HG03045 (cell line): ENCODE measurements around the gene CCL25.
"Not testable (repeated sequence)": the region's sequence is repeated elsewhere in the genome, so short reads cannot be mapped to it uniquely, and the experiment has no call there.

Experiments
- ATAC-seq: cut with Tn5 transposase; IDR thresholded peaks from one replicate; pipeline ENCODE4 v1.9.1; 2021; ENCODE audit warnings: mild to moderate bottlenecking, moderate library complexity; ENCODE audit not compliant: unreplicated experiment

Gene CCL25

GRCh38 chr19:8084152-8084551 lies 31.6 kb downstream of the CCL25 start:
- ATAC-seq, result no peak

GRCh38 chr19:8085598-8086408 lies 33.2 kb downstream of the CCL25 start:
- ATAC-seq, result no peak

- no peak for ATAC-seq
Observed at GRCh38 chr19:8086849-8087248, 34.3 kb downstream of the CCL25 start.

- ATAC-seq, result no peak
Observed at GRCh38 chr19:8087876-8088275, 35.3 kb downstream of the CCL25 start.

GRCh38 chr19:8088752-8089663 lies 36.4 kb downstream of the CCL25 start:
- ATAC-seq, result no peak

- no peak for ATAC-seq
Observed at GRCh38 chr19:8089664-8090601, 37.4 kb downstream of the CCL25 start.

- no peak for ATAC-seq
Observed at GRCh38 chr19:8090950-8091349, 38.4 kb downstream of the CCL25 start.

GRCh38 chr19:8093740-8094139 lies 41.2 kb downstream of the CCL25 start:
- ATAC-seq, result no peak

GRCh38 chr19:8094336-8094735 lies 41.8 kb downstream of the CCL25 start:
- ATAC-seq, result no peak

- ATAC-seq, result no peak
Observed at GRCh38 chr19:8095354-8095886, 42.9 kb downstream of the CCL25 start.

- no peak for ATAC-seq
Observed at GRCh38 chr19:8096071-8096470, 43.5 kb downstream of the CCL25 start.

GRCh38 chr19:8097198-8097597 lies 44.6 kb downstream of the CCL25 start:
- no peak for ATAC-seq

- ATAC-seq, result no peak
Observed at GRCh38 chr19:8097681-8098567, 45.4 kb downstream of the CCL25 start.

- ATAC-seq, result no peak
Observed at GRCh38 chr19:8101311-8101710, 48.8 kb downstream of the CCL25 start.

- ATAC-seq, result not testable (repeated sequence)
Observed at GRCh38 chr19:8101910-8102309, 49.4 kb downstream of the CCL25 start.

- ATAC-seq, result no peak
Observed at GRCh38 chr19:8105471-8105870, 52.9 kb downstream of the CCL25 start.

- ATAC-seq, result no peak
Observed at GRCh38 chr19:8107301-8107903, 54.8 kb downstream of the CCL25 start.

GRCh38 chr19:8108560-8109445 lies 56.2 kb downstream of the CCL25 start:
- ATAC-seq, result no peak
